ENCODE results near the gene AMT. TPM values are rescaled to one million over a fixed set of nuclear protein-coding genes. Genes with fewer than 3 reads are reported as not detected.
A peak's percentile ranks its signal among the peaks of the same experiment; 100 is the strongest.

AMT gene
- total and polyA plus RNA-seq, 2 donors (not counting 1 experiment from before 2014, with no cell fraction given) = 2.6 to 2.7 TPM

GRCh38 chr3:49469037-49469935 is 47.0 kb upstream of the AMT start:
- Histone ChIP-seq H3K36me3 (ENCODE audit: control insufficient read depth, insufficient read depth, low read length) (no peaks in the 10 kb centered on the region), H3K27me3 (ENCODE audit: control insufficient read depth, insufficient read depth, low read length) (no peaks in the 10 kb centered on the region), H3K9ac (ENCODE audit: insufficient read depth, low read length) (peak overlapping the region; percentile 81), H4K20me1 (ENCODE audit: control insufficient read depth, extremely low read depth, insufficient read depth, low read length) (no peaks in the 10 kb centered on the region), H3K4me1 (ENCODE audit: control insufficient read depth, extremely low read depth, insufficient read depth, low read length) (peaks cover 17% of the 10 kb centered on the region), H3K4me3 (replicated peaks in 1 of 4; ENCODE audit: control extremely low read depth in 1 of 4, insufficient read depth in 1 of 4, low read depth in 3 of 4, low read length in 4 of 4) (peak overlapping the region; percentile 46 to 61 (median 56)), H2AFZ (ENCODE audit: low read length) (peak overlapping the region; percentile 82), H3K9me3 (ENCODE audit: control insufficient read depth, insufficient read depth, low read depth, low read length) (no peaks in the 10 kb centered on the region), H3K4me2 (ENCODE audit: extremely low read depth, insufficient read depth, low read length) (peak overlapping the region; percentile 100), H3K79me2 (ENCODE audit: control insufficient read depth, insufficient read depth, low read length) (peaks cover 21% of the 10 kb centered on the region), H3K27ac (ENCODE audit: insufficient read depth, low read length) (peak overlapping the region; percentile 98)
- DNase-seq (ENCODE audit: low read depth in 2 of 2) = peak; percentile 67 to 81
- TF ChIP-seq, protein P1, sequence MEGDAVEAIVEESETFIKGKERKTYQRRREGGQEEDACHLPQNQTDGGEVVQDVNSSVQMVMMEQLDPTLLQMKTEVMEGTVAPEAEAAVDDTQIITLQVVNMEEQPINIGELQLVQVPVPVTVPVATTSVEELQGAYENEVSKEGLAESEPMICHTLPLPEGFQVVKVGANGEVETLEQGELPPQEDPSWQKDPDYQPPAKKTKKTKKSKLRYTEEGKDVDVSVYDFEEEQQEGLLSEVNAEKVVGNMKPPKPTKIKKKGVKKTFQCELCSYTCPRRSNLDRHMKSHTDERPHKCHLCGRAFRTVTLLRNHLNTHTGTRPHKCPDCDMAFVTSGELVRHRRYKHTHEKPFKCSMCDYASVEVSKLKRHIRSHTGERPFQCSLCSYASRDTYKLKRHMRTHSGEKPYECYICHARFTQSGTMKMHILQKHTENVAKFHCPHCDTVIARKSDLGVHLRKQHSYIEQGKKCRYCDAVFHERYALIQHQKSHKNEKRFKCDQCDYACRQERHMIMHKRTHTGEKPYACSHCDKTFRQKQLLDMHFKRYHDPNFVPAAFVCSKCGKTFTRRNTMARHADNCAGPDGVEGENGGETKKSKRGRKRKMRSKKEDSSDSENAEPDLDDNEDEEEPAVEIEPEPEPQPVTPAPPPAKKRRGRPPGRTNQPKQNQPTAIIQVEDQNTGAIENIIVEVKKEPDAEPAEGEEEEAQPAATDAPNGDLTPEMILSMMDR (conservative IDR thresholded peaks at IDR 0.05 in 1 of 2, IDR thresholded peaks at IDR 0.05 in 1 of 2; ENCODE audit: low read depth in 1 of 2, low read length in 2 of 2) = no peak
- TF ChIP-seq EZH2 (IDR thresholded peaks at IDR 0.05; ENCODE audit: low read length, missing control alignments) = no peak

DNA sequence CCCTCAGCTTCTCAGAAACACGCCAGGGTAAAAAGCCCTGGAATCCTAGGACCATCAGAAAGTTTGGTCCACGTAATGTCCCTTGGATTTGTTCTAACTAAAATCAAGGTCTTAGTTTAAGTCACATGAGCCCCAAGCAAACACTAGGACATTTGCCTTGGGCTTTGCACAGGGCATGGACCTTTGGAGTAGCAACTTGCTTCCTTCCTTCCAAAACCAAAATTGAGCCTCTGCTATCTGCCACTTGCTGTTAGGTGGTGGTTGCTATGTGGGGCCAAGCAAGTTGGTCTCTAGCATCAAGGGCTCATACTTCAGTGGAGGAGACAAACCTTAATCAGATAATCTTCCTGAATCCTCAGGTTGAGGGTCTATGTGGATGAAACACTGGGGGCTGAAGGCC is 43.8 kb upstream of the AMT start:
- H3K9me3 ChIP-seq (ENCODE audit: control insufficient read depth, insufficient read depth, low read depth, low read length) = no peaks in the 10 kb centered on the region
- peaks cover 18% of the 10 kb centered on the region for H3K4me1 ChIP-seq (ENCODE audit: control insufficient read depth, extremely low read depth, insufficient read depth, low read length)
- H2AFZ ChIP-seq (ENCODE audit: low read length) = no peak overlapping the region
- H3K79me2 ChIP-seq (ENCODE audit: control insufficient read depth, insufficient read depth, low read length) = peaks cover 1% of the 10 kb centered on the region
- no peak overlapping the region for H3K4me2 ChIP-seq (ENCODE audit: extremely low read depth, insufficient read depth, low read length)
- no peaks in the 10 kb centered on the region for H4K20me1 ChIP-seq (ENCODE audit: control insufficient read depth, extremely low read depth, insufficient read depth, low read length)
- H3K9ac ChIP-seq (ENCODE audit: insufficient read depth, low read length) = no peak overlapping the region
- H3K36me3 ChIP-seq (ENCODE audit: control insufficient read depth, insufficient read depth, low read length) = no peaks in the 10 kb centered on the region
- DNase-seq (ENCODE audit: low read depth in 2 of 2) = no peak
- H3K27me3 ChIP-seq (ENCODE audit: control insufficient read depth, insufficient read depth, low read length) = no peaks in the 10 kb centered on the region
- TF ChIP-seq EZH2 (IDR thresholded peaks at IDR 0.05; ENCODE audit: low read length, missing control alignments) = no peak
- TF ChIP-seq, protein P1 (conservative IDR thresholded peaks at IDR 0.05 in 1 of 2, IDR thresholded peaks at IDR 0.05 in 1 of 2; ENCODE audit: low read depth in 1 of 2, low read length in 2 of 2) = no peak
- H3K4me3 ChIP-seq (replicated peaks in 1 of 4; ENCODE audit: control extremely low read depth in 1 of 4, insufficient read depth in 1 of 4, low read depth in 3 of 4, low read length in 4 of 4) = no peak overlapping the region
- no peak overlapping the region for H3K27ac ChIP-seq (ENCODE audit: insufficient read depth, low read length)

DNA sequence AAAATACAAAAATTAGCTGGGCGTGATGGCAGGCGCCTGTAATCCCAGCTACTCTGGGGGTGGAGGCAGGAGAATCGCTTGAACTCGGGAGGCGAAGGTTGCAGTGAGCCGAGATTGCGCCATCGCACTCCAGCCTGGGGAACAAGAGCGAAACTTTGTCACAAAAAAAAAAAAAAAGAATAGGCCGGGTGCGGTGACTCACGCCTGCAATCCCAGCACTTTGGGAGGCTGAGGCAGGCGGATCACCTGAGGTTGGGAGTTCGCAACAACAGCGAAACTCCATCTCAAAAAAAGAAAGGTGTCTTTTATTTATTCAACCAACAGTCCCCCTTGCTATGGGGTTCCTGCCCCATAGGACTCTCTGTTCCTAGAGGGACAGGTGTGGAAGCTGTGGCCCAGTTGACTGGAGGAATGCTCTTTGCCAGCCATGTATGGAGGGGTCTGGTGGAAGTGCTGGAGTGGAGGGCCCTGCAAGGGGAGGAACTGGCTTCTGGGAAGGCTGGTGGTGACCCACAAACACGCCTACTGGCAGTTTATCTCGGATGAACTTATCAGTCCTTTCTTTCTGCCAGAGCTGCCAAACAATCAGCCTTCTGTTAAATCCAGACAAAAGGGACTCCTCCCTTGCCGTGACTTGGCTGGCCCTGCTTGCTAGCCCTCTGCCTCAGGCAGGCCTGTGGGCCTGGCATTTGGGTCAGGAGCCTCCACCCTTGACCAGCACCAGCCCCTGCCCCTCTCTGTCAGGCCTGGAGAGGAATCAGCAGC is 43.2 kb upstream of the AMT start:
- no peak overlapping the region for H2AFZ ChIP-seq (ENCODE audit: low read length)
- TF ChIP-seq, protein P1 (conservative IDR thresholded peaks at IDR 0.05 in 1 of 2, IDR thresholded peaks at IDR 0.05 in 1 of 2; ENCODE audit: low read depth in 1 of 2, low read length in 2 of 2) = no peak
- TF ChIP-seq EZH2 (IDR thresholded peaks at IDR 0.05; ENCODE audit: low read length, missing control alignments) = no peak
- H3K9me3 ChIP-seq (ENCODE audit: control insufficient read depth, insufficient read depth, low read depth, low read length) = no peaks in the 10 kb centered on the region
- H3K79me2 ChIP-seq (ENCODE audit: control insufficient read depth, insufficient read depth, low read length) = no peaks in the 10 kb centered on the region
- H3K27me3 ChIP-seq (ENCODE audit: control insufficient read depth, insufficient read depth, low read length) = no peaks in the 10 kb centered on the region
- no peak overlapping the region for H3K27ac ChIP-seq (ENCODE audit: insufficient read depth, low read length)
- no peak overlapping the region for H3K4me2 ChIP-seq (ENCODE audit: extremely low read depth, insufficient read depth, low read length)
- no peaks in the 10 kb centered on the region for H4K20me1 ChIP-seq (ENCODE audit: control insufficient read depth, extremely low read depth, insufficient read depth, low read length)
- H3K9ac ChIP-seq (ENCODE audit: insufficient read depth, low read length) = no peak overlapping the region
- peak in 1 of 2 donors; percentile 51 for DNase-seq (ENCODE audit: low read depth in 2 of 2)
- H3K4me3 ChIP-seq (replicated peaks in 1 of 4; ENCODE audit: control extremely low read depth in 1 of 4, insufficient read depth in 1 of 4, low read depth in 3 of 4, low read length in 4 of 4) = no peak overlapping the region
- no peaks in the 10 kb centered on the region for H3K36me3 ChIP-seq (ENCODE audit: control insufficient read depth, insufficient read depth, low read length)
- peaks cover 19% of the 10 kb centered on the region for H3K4me1 ChIP-seq (ENCODE audit: control insufficient read depth, extremely low read depth, insufficient read depth, low read length)

Measured in fibroblast of lung (primary cell).